DMS153 treated with DMSO at 0.1 percent for 48 hours (cell line): ENCODE results near the gene CCS.
"Not testable (repeated sequence)": the region's sequence is repeated elsewhere in the genome, so short reads cannot be mapped to it uniquely, and the experiment has no call there.

Experiments
- DNase-seq: peaks from one replicate; lab custom pipeline; 2025; ENCODE audit not compliant: unreplicated experiment; lab: John Stamatoyannopoulos, UW

Gene CCS

DNA sequence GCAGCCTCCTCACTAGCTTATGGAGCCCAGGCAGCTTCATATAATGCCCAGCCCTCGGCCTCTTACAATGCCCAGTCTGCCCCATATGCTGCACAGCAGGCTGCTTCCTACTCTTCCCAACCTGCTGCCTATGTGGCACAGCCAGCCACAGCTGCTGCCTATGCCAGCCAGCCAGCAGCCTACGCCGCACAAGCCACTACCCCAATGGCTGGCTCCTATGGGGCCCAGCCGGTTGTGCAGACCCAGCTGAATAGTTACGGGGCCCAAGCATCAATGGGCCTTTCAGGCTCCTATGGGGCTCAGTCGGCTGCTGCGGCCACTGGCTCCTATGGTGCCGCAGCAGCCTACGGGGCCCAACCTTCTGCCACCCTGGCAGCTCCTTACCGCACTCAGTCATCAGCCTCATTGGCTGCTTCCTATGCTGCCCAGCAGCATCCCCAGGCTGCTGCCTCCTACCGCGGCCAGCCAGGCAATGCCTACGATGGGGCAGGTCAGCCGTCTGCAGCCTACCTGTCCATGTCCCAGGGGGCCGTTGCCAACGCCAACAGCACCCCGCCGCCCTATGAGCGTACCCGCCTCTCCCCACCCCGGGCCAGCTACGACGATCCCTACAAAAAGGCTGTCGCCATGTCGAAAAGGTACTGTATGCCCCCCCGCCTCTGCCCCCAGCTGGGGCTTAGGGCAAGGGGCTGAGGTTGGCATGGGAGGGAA is 32.2 kb downstream of the CCS start:
- no peak for DNase-seq

DNA sequence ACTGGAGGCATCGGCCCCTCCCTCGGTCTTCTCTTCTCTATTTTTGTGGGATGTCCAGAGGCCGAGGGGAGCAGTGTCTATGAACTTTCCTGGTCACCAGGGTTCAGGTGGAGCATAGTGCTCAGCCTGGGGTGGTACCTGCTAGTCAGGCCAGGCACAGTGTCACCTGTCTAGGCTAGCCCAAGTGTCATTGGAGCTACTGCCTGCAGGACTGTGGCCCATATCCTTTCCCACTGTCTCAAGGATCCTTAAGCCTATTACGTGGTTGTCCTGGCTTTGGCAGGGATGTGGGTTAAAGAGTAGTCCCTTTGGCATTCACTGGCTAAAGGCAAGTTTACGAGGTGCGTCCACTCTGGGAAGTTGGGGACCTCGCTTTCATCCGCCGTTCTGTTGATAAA is 32.8 kb downstream of the CCS start:
- DNase-seq = no peak

- DNase-seq = no peak
These were observed 33.4 kb downstream of the CCS start for GRCh38 chr11:66626382-66626781.

GRCh38 chr11:66626926-66627325 is 33.9 kb downstream of the CCS start:
- DNase-seq = no peak

- no peak for DNase-seq
These were observed 35.1 kb downstream of the CCS start for GRCh38 chr11:66628061-66628603.

DNA sequence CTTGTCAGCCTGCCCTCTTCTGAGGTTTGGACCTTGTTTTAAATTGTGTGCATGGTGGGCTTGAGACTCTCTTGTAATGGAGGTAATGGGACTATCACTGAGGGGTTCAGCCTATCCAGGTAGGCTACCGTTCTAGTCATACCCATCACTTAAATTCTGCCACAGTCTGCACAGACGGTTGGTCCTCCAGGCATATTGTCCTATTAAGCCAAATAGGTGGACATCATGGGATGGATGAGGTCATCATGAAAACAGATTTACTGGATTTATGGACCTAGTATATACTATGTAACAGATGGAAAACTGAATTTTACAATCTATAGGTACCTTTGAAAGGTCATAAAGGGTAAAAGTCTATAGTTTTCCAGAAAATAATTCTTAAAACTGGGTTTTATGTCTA is 36.4 kb downstream of the CCS start:
- DNase-seq = no peak

GRCh38 chr11:66631883-66632282 is 38.9 kb downstream of the CCS start:
- DNase-seq = no peak

DNA sequence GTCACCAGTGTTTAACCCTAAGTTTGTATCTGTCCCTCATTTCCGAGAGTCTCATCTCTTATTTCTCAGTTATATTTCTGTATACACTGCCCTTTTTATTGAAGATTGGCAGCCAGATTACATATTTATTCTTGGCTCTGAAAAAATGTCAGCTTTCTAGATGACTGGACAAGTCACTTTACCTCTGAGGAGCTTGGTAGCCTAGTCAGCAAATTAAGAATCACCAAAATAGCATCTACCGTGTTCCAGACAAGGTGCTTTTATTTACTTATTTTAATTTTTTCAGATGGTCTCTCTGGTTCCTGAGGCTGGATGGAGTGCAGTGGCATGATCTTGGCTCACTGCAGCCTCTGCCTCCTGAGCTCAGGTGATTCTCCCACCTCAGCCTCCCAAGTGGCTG is 40.0 kb downstream of the CCS start:
- no peak for DNase-seq

DNA sequence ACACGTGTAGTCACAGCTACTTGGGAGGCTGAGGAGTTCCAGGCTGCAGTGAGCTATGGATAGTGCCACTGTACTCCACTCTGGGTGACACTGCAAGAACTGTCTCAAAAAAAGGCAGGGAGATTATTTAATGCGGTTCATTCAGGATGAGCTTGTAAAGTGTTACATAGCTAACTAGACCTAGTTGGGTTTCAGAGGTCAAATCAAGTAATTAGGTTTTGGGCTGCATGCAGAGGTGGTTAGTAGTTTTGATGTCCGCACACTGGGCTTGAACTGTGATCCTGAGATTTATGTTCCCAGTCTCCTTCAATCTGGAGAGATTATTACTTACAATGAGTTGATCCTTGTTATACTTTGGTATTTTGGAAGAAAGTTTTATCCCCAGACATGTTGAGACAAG is 43.4 kb downstream of the CCS start:
- no peak for DNase-seq

DNA sequence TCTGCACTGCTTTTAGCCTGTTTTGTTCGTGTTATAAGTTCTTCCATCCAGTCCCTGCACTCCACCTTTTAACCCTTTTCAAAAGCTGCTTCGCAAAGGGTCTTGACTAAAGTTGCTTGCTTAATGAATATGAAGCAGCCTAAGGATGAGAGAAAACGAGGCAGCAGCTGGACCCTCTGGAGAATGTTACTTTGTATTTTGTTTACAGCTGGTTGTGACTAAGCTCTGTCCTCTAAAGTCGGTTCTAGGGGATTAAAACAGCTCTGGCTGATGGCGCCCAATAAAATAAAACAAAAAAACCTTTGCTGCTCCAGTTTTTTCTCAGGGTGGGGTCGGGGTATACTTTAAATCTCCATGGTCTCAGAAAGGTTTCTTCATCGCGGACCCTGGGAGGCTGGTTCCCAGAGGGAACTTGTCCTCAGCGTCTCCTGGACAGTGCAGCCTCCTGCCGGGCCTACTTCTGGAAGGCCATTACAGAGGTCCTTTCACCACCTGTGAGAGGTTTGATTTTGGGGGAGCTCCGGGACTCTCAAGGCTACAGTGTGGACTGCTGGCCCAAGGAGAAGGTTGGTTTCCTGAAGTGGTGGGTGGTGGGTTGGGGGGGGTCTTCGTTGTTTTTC is 44.7 kb downstream of the CCS start:
- no peak for DNase-seq

GRCh38 chr11:66638177-66639065 is 45.4 kb downstream of the CCS start, which contains the start of gene RBM4:
TSS of gene RBM4 (plus strand) at chr11:66638703. CDS start at chr11:66639712, 1,009 bp downstream.
- peak; percentile 99 for DNase-seq

DNA sequence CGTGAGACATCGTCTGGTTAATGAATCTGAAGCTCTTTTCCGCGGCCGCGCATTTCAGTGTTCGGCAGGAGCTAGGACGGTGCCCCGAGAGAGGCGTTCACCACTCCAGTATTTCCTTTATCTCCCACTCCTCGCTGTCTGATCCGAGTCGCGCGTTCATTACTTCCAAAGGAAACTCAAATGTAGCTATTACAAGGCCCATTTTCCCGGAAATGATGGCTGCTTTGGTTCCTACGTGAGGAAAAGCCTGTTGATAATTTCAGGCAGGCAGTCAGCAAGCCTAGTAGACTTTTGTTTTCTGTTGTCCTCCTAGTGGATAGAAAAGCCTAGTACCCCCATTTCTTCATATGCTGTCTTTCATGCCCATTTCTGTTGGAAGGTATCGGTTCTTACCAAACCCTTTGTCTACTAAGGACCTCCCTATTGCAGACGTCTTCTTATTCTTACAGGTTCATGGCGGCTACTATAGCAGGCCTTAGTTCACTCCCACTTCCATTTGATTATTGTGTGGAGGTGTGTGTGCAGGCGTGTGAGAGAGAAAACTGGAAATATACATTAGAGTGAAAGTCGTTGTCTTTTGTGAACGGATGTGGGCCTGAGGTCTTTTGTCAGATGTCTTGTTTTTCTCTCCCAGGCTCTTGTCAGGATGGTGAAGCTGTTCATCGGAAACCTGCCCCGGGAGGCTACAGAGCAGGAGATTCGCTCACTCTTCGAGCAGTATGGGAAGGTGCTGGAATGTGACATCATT is 46.3 kb downstream of the CCS start:
- DNase-seq = no peak

GRCh38 chr11:66639814-66640340 is 46.9 kb downstream of the CCS start:
- not testable (repeated sequence) for DNase-seq

GRCh38 chr11:66641834-66642233 is 48.8 kb downstream of the CCS start:
- no peak for DNase-seq

- DNase-seq = no peak
These were observed 50.9 kb downstream of the CCS start for GRCh38 chr11:66643745-66644437.

DNA sequence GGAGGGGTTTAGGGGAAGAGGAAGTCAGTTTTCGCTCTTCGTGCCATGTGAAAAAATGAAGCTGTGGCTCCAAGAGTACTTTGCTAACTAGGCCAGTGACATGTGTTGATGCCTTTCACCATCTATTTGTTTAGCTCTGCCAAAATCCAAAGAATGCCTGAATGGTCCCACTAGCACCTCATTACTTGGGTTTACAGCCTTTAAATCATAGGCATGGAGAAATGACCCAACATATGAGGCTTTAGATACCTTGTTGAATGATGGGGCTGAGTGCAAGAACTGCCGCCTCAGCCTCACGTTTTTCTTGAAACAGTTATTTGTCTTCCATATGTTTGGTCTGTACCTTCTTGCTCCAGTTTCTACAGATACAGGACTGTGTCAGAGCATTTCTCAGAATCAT is 53.8 kb downstream of the CCS start:
- DNase-seq = no peak

DNA sequence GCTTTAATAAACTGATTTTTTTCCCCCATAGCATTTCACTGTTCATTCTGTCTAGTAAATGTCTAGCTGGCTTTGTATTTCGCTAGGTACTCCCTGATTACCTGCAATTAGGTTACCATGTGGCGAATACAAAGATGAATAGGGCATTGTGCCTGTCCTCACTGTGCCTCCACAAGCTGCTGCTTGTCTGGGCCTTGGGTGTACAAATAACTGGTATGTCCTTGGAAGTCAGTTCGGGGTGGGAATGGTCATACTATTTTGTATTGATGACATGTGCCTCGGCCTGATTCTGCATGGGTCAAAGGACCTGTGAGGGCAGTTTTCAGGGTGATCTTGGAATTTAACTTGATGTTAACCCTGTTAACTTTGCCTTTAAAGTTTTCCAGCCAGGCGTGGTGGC is 56.9 kb downstream of the CCS start:
- no peak for DNase-seq

- DNase-seq = no peak
These were observed 58.0 kb downstream of the CCS start for GRCh38 chr11:66651016-66651415.

DNA sequence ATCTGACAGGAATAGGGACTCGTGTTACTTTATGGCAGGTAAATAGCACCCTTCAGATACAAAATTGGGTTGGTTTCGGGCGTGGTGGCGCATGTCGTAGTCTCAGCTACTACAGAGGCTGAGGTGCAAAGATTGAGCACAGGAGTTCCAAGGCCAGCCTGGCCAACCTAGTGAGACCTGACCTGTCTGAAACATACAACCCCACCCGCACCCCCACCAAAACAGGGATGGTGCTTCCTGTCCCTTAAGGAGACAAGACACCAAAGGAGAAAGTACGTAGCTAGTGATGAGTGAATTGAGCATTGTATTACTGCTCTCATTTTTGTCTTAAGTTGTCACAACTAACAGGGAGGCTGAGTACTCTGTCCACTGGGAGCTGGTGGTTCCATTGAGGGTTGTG is 59.7 kb downstream of the CCS start:
- no peak for DNase-seq

- DNase-seq = no peak
These were observed 60.1 kb downstream of the CCS start for GRCh38 chr11:66653123-66653522.
